K562 (cell line): Measurements from ENCODE around the gene IBA57. TPM values are rescaled to one million over a fixed set of nuclear protein-coding genes. Genes with fewer than 3 reads are reported as not detected.

Experiments used
- ATF1 ChIP-seq, 2 experiments: fragments of 450-650 bp in 1 of 2; IDR thresholded peaks; 2 replicates each; pipeline ENCODE4 v1.6.1; 2016; ENCODE audit warnings: missing compliant biosample characterization in 1 of 2, missing genetic modification characterization in 1 of 2
- BMI1 ChIP-seq: fragments of 150-350 bp; IDR thresholded peaks from 2 replicates; pipeline ENCODE4 v1.6.1; 2014; ENCODE audit warnings: low read length
- BRD9 ChIP-seq: fragments of 450-650 bp; IDR thresholded peaks from 2 replicates; pipeline ENCODE4 v1.6.1; 2018; ENCODE audit warnings: low read depth; ENCODE audit not compliant: partially characterized antibody
- CAMTA2 ChIP-seq: fragments of 250-450 bp; sonication (Bioruptor Pico); conservative IDR thresholded peaks from 2 replicates; pipeline ENCODE4 v1.5.1; 2022
- CBFA2T2 ChIP-seq: fragments of 450-650 bp; conservative IDR thresholded peaks from 2 replicates; pipeline ENCODE4 v1.6.1; 2017; ENCODE audit warnings: mild to moderate bottlenecking
- EP400 ChIP-seq: fragments of 450-650 bp; IDR thresholded peaks from 2 replicates; pipeline ENCODE4 v1.6.1; 2017; ENCODE audit warnings: antibody characterized with exemption, mild to moderate bottlenecking, moderate library complexity
- ERF ChIP-seq: fragments of 450-650 bp; formaldehyde crosslinking; IDR thresholded peaks from 2 replicates; pipeline ENCODE4 v1.4.0; 2020; ENCODE audit warnings: mild to moderate bottlenecking, mixed read lengths
- HDAC3 ChIP-seq: fragments of 450-650 bp; IDR thresholded peaks from 2 replicates; pipeline ENCODE4 v1.6.1; 2018; ENCODE audit warnings: borderline replicate concordance, mild to moderate bottlenecking, moderate library complexity; ENCODE audit not compliant: partially characterized antibody
- KAT8 ChIP-seq: fragments of 450-650 bp; IDR thresholded peaks from 2 replicates; pipeline ENCODE4 v1.6.1; 2016; ENCODE audit warnings: low read depth, mild to moderate bottlenecking
- MTA2 ChIP-seq: fragments of 450-650 bp; IDR thresholded peaks from 2 replicates; pipeline ENCODE4 v1.6.1; 2016; ENCODE audit warnings: low read depth
- NEUROD1 ChIP-seq: fragments of 150-350 bp; IDR thresholded peaks from 2 replicates; pipeline ENCODE4 v1.6.1; 2014; ENCODE audit warnings: borderline replicate concordance, low read length, low read depth; ENCODE audit not compliant: partially characterized antibody
- NFE2L1 ChIP-seq: fragments of 450-650 bp; IDR thresholded peaks from 2 replicates; pipeline ENCODE4 v1.6.1; 2016; ENCODE audit warnings: missing genetic modification characterization, low read depth, mild to moderate bottlenecking, missing compliant biosample characterization, moderate library complexity, borderline replicate concordance
- NR0B1 ChIP-seq: fragments of 450-650 bp; IDR thresholded peaks from one replicate; pipeline ENCODE4 v1.6.1; 2018; ENCODE audit warnings: mild to moderate bottlenecking, moderate library complexity; ENCODE audit not compliant: partially characterized antibody
- POLR2AphosphoS2 ChIP-seq: IDR thresholded peaks from 2 replicates; pipeline ENCODE4 v1.6.1; 2012; ENCODE audit warnings: low read length, improper control_type of control experiment
- POLR3A ChIP-seq: IDR thresholded peaks from 2 replicates; pipeline ENCODE4 v1.6.1; 2011; ENCODE audit warnings: borderline replicate concordance, mild to moderate bottlenecking, moderate library complexity; ENCODE audit not compliant: insufficient read length, insufficient read depth; ENCODE audit errors: extremely low read depth
- TBP ChIP-seq: optimal IDR thresholded peaks from 2 replicates; pipeline ENCODE3; 2011; ENCODE audit warnings: low read depth, low read length, improper control_type of control experiment
- TFAM ChIP-seq: fragments of 250-450 bp; sonication (Bioruptor Pico); conservative IDR thresholded peaks from 2 replicates; pipeline ENCODE4 v1.5.0; 2021; ENCODE audit warnings: mild to moderate bottlenecking, moderate library complexity
- ZNF444 ChIP-seq: fragments of 250-450 bp; sonication (Bioruptor Pico); IDR thresholded peaks from 2 replicates; pipeline ENCODE4 v1.4.0; 2020; ENCODE audit warnings: mild to moderate bottlenecking, moderate library complexity
- ZNF561 ChIP-seq: fragments of 450-650 bp; formaldehyde crosslinking; conservative IDR thresholded peaks from 2 replicates; pipeline ENCODE4 v1.4.0; 2020; ENCODE audit warnings: mild to moderate bottlenecking, moderate library complexity
- polyA plus RNA-seq, 8 experiments: library from polyadenylated mRNA; depleted of rRNA in 4 of 8; stranded (reverse) in 5 of 8; unstranded in 3 of 8; fragments of >200 nt; fragmentation: Nextera tagmentation in 2 of 8; fragmentation: Illumina TruSeq in 1 of 8; extraction: Ambion mirVana in 2 of 8; extraction: Trizol in 1 of 8; gene quantifications; 2 replicates each; pipeline versions ENCODE4 v1.2.1 to v1.2.3, GENCODE V29; 2011 to 2014; ENCODE audit warnings: inconsistent platforms in 1 of 8, missing spikeins in 1 of 8
- total RNA-seq, 7 experiments: library from RNA; depleted of rRNA in 6 of 7; stranded (reverse); fragments of >200 nt in 6 of 7; fragmentation: Illumina TruSeq in 2 of 7; extraction: Trizol in 2 of 7; gene quantifications; 2 replicates each; pipeline versions ENCODE4 v1.2.1 to v1.2.3, GENCODE V29; 2011 to 2021; ENCODE audit warnings: low replicate concordance in 1 of 7
- TF ChIP-seq, protein P1 (sequence below): fragments of 450-650 bp; IDR thresholded peaks from 2 replicates; pipeline ENCODE4 v1.6.1; 2016; ENCODE audit warnings: missing biosample characterization, missing genetic modification characterization
- TF ChIP-seq, protein P2 (sequence below), 2 experiments: fragments of 250-450 bp in 1 of 2; fragments of 450-650 bp in 1 of 2; sonication (Bioruptor Pico) in 1 of 2; IDR thresholded peaks; 2 replicates each; pipeline versions ENCODE4 v1.6.1 to v1.8.0; 2016 to 2021; ENCODE audit warnings: mild to moderate bottlenecking in 2 of 2, moderate library complexity in 2 of 2, missing compliant biosample characterization in 1 of 2, missing genetic modification characterization in 1 of 2
- TF ChIP-seq, protein P3 (sequence below): fragments of 450-650 bp; IDR thresholded peaks from 2 replicates; pipeline ENCODE4 v1.6.1; 2017; ENCODE audit warnings: antibody characterized with exemption
- TF ChIP-seq, protein P4 (sequence below): sonication (generic); formaldehyde crosslinking; IDR thresholded peaks from 2 replicates; pipeline ENCODE4 v1.5.0; 2020; ENCODE audit warnings: missing genetic modification reagents

Gene IBA57
- total and polyA plus RNA-seq, 9 of the 15 experiments (the other 6 are each of a cell fraction or from before 2014, with no cell fraction given) = 0.77 to 15.5 (median 2.7) TPM

DNA sequence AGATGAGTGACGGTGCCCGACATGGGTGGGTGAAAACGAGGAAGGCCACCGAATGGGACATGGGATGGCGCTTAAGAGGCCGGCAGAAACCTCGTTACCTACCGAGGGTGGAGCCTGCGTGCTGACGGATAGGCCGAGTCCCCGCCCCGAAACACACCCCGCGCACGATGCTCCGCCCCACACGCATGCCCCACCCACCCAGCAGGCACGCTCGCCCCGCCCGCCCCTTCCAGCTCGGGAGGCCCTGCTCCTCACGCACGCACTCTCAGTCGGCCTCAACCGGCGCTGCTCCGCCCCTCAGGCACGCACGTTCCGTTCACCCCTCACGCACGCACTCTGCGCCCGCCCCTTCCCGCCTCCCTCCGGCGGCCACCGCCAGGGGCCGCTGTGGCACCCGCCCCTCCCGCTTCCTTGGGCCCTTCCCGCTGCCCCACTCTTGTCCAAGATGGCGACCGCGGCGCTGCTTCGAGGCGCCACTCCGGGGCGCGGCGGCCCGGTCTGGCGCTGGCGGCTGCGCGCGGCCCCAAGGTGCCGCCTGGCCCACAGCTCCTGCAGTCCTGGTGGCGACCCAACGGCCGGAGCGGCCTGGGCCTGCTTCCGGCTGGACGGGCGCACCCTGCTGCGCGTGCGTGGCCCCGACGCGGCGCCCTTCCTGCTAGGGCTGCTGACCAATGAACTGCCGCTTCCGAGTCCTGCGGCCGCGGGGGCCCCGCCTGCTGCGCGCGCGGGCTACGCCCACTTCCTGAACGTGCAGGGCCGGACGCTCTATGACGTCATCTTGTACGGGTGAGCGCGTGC lies at the start of gene IBA57 (continued):
- TF ChIP-seq POLR2AphosphoS2 (no peak), EP400 (peak; percentile 72), KAT8 (no peak), TFAM (CRISPR knock-in tag) (no peak), CAMTA2 (CRISPR knock-in tag) (no peak), CBFA2T2 (no peak), TBP (peak; percentile 96), ATF1 (CRISPR knock-in tag; IDR thresholded peaks at IDR 0.05) (peak; percentile 85), ATF1 (tag; IDR thresholded peaks at IDR 0.05) (peak; percentile 97), MTA2 (no peak), HDAC3 (no peak), BMI1 (peak; percentile 33; the same call in 1 of the 2 replicates), POLR3A (no peak), NEUROD1 (peak; percentile 61), NR0B1 (no peak), ERF (CRISPR knock-in tag) (peak; percentile 97), NFE2L1 (tag) (no peak), ZNF561 (CRISPR knock-in tag) (no peak), ZNF444 (CRISPR knock-in tag) (no peak), BRD9 (no peak)
- TF ChIP-seq, protein P1, sequence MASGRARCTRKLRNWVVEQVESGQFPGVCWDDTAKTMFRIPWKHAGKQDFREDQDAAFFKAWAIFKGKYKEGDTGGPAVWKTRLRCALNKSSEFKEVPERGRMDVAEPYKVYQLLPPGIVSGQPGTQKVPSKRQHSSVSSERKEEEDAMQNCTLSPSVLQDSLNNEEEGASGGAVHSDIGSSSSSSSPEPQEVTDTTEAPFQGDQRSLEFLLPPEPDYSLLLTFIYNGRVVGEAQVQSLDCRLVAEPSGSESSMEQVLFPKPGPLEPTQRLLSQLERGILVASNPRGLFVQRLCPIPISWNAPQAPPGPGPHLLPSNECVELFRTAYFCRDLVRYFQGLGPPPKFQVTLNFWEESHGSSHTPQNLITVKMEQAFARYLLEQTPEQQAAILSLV (tag) = no peak
- TF ChIP-seq, protein P2, sequence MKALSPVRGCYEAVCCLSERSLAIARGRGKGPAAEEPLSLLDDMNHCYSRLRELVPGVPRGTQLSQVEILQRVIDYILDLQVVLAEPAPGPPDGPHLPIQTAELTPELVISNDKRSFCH (CRISPR knock-in tag; IDR thresholded peaks at IDR 0.05) = no peak
- TF ChIP-seq, protein P2 (tag; IDR thresholded peaks at IDR 0.05) = peak; percentile 97
- TF ChIP-seq, protein P3, sequence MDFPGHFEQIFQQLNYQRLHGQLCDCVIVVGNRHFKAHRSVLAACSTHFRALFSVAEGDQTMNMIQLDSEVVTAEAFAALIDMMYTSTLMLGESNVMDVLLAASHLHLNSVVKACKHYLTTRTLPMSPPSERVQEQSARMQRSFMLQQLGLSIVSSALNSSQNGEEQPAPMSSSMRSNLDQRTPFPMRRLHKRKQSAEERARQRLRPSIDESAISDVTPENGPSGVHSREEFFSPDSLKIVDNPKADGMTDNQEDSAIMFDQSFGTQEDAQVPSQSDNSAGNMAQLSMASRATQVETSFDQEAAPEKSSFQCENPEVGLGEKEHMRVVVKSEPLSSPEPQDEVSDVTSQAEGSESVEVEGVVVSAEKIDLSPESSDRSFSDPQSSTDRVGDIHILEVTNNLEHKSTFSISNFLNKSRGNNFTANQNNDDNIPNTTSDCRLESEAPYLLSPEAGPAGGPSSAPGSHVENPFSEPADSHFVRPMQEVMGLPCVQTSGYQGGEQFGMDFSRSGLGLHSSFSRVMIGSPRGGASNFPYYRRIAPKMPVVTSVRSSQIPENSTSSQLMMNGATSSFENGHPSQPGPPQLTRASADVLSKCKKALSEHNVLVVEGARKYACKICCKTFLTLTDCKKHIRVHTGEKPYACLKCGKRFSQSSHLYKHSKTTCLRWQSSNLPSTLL = no peak
- TF ChIP-seq, protein P4, sequence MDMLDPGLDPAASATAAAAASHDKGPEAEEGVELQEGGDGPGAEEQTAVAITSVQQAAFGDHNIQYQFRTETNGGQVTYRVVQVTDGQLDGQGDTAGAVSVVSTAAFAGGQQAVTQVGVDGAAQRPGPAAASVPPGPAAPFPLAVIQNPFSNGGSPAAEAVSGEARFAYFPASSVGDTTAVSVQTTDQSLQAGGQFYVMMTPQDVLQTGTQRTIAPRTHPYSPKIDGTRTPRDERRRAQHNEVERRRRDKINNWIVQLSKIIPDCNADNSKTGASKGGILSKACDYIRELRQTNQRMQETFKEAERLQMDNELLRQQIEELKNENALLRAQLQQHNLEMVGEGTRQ (CRISPR knock-in tag) = no peak; the same call in 1 of the 2 replicates
